Measurements from ENCODE around the gene COPZ2.
"Not testable (repeated sequence)": the region's sequence is repeated elsewhere in the genome, so short reads cannot be mapped to it uniquely, and the experiment has no call there.

COPZ2 gene

DNA sequence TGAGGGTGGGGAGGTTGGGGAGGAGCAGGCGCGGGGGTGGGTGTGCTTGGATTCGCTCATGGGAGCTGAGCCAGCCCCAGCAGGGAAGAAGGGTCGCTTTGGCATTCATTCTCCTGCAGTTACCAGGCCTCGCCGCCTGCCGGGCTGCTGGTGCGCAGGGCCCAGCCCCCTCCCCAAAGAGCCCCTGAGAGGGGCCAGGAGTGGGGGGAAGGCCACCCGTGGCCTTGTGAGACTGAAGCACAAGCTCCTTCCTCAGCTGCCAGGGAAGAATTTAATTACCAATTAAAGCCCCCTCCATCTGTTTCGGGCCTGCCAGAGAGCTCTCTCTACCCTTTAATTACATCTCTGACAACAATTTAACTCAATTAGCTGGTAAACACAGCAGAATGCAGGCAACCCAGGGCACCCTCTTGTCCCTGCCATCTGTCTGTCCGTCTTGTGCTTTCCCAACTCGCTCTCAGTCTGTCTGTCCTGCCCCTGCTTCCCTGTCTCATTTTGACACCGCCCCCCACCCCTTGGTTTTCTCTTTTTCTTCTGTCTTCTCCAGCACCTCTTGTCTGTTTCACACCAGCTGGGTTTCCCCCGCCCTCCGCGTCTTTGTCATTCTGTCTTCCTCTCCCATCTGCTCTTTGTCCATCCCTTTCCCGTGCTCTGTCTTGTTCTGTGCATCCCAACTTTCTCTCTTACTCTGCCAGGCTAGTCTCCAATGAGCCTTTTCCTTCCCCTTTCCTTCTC, 34.0 kb downstream of the COPZ2 start:
- DNase-seq = no peak

DNA sequence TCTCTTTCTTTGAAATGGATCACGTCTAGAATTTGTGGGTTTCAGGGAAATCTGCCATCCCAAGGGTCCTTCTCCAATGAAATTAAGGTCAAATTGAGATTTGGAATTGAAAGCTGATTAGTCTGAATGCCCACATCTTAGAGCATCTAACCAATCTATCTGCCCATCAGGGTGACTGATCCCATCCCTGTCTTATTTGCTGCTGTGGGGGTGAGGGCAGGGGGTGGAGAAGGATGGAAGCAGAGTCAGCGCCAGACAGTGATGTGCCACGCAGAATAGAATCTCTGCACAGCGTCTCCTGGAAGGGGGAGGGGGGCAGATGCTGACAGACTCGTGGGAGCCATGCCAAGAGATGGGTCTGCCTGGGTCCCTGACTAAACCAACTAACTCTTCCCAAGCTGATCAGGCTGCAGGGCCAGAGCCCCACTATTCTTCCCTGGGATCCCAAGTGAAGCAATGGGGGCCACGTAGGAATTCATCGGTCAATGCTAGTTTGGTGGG, 34.6 kb downstream of the COPZ2 start:
- no peak for DNase-seq

DNA sequence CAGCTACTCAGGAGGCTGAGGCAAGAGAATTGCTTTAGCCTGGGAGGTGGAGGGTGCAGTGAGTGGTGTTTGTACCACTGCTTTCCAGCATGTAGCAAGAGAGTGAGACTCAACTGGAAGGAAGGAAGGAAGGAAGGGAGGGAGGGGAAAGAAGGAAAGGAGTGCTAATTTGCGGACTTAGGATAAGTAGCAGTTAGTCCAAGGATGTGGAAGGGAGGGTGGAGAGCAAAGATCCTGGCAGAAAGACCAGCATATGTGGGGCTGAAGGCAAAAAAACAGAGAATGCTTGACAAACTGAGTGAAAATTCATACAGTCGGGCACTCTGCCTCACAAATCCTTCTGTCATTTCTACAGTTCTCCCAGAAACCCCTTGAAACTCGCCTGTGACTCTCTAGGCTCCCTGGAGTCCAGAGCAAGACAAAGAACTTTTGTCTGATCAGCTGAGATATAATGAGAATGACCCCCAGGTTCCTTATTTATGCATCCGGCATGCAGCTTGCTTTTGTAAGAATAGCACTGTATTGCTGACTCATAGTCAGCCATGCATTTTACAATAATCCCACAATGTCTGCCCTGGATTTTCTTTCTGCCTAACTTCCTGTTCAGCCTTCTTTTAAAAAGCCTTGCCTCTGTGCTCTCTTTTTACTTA, 35.2 kb downstream of the COPZ2 start:
- no peak for DNase-seq

DNA sequence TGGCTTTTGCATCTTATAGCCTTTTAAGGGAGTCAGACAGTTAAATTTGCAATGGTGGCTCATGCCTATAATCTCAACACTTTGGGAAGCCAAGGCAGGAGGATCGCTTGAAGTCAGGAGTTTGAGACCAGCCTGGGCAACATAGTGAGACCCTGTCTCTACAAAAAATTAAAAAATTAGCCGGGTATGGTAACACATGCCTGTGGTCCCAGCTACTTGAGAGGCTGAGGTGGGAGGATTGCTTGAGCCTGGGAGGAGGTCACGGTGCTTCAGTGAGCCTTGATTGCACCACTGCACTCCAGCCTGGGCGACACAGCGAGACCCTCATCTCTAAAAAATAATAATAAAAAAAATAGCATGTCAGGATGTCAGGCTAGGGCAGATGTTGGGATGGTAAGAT, 35.9 kb downstream of the COPZ2 start:
- DNase-seq = not testable (repeated sequence)

DNA sequence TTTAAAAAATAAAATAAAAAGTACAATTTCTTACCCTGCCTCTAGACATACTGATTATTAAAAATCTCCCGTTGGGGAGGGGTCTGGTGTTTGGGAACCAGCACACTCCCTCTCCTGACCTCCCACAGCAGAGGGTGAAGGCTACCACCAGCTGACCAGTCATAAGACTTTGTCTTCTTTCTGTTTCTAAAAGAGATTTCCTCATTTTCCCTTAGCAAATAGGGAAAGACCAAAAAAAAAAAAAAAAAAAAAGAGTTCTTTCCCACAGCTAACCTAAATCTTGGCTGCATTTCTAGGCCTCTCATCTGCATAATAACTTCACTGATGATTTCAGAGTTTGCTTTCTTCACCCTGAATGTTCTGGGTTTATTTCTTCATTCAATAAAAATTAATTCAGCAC, 36.4 kb downstream of the COPZ2 start:
- DNase-seq = no peak

DNA sequence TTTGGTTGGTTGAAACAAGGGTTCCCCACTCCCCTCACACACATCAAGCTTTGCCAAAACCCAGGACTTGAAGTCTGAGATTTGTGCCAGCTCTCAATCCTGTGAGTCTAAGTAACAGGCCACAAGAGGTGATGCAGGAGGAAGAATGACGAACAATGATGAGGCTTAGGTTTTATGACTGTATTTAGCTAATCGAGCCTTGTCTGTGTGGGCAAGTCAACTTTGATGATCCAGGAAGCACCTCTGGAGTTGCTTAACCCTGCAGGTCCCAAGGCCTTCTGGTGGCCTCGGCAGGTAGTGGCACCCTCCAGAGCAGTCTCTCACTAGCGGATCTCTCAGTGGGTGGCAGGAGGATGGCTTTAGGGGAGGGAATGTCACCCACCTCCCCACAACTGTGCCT, 38.0 kb downstream of the COPZ2 start:
- no peak for DNase-seq

DNA sequence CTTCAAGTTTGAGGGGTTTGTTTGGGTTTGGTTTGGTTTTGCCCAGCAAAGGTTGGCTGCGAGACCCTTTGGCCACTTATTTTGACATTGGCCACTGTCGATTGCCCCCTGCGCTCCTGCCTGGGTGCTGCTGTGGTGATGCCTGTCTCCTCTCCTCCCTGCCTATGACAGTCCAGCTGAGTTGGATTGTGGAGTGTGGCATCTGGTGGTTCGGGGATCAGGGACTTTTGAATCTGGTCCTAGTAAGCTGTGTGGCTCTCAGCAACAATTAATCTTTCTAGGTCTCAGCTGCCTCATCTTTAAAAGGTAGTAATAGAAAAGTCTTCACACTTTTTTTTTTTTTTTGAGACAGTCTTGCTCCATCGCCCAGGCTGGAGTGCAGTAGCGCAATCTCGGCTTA, 39.6 kb downstream of the COPZ2 start:
- no peak for DNase-seq

DNA sequence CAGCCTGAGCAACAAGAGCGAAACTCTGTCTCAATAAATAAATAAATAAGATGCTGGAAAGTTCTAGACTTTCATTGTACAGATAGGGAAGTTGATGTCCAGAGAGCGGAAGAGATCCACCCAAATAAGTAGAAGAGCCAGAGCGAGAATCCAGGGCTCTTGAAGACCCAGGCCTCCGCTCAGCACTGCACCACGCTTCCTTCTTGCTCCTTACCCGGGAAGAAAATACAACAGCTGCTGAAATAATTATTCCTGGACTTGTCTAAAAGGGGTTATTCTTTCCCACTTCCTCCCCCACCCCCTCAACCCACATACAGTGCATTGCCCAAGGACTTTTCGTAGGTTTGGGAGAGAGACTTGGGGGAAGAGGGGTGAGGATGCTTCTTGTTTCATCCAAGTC, 40.0 kb downstream of the COPZ2 start:
- no peak for DNase-seq

DNA sequence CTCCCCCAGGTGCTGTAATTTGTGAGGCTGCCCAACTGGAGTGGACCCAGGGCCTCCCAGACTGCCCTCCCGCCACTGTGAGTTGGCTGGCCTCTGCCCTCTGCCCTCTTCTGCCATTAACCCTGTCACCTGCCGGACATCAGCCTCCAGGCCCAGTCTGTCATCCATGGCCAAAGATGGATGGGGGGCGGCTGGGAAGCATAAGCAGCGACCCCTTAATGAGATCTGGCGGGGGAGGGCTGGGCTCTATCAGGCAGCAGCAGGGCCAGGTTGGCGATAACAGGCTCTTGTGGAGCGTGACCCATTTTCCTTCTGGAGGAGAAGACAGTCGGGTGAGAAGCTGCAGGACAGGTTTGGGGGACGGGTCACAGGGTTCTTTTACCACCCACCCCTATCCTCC, 41.4 kb downstream of the COPZ2 start:
- DNase-seq = no peak

DNA sequence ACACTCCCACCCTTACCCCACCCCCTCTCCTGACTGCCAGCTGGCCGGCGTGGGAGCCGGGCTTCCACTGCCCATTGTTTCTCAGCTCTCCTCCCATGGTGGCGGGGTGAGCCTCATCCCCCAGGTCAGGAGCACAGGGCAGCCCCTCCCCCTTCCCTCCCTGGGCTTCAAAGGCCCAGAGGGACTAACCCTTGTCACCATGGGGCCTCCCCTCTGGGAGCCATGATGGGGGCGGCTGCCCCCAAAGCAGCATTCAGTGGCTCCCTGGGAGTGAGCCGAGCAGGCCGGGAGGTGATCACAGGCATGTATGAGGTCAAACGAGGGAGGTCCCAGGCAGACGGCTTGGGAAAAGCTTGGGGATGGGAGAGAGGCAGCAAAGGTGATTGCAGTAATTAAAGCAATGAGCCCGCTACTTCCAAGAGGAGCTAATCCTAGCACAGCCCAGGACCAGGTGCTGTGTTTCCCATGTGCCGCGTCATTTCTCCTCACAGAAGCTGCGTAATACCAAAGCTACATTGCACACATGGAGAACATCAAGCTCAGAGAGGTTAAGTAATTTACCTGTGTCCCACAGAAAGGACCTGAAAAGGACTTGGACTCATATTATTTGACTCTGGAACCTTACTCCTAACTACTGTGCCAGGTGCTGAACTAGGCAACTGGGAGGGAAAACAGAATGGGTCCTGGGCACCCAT, 42.2 kb downstream of the COPZ2 start:
- no peak for DNase-seq

DNA sequence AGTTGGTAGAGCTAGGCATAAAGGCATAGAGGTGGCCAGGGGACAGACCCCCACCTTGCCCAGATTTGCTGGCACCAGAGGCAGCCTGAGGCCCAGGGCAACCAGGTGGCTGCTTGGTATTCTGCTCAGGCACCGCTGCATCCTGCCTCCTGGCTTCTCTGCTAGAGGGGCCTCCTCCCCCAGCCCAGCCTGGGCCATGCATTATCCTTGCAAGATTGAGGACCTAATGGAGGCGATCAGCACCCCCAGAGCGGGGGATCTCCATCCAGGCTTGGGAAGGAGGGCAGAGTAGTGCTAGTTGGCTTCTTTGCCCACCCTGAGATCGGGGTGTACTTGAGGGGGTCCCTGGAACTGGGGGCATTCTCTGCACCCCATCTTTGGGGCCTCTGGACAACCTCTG, 42.9 kb downstream of the COPZ2 start:
- DNase-seq = no peak

DNA sequence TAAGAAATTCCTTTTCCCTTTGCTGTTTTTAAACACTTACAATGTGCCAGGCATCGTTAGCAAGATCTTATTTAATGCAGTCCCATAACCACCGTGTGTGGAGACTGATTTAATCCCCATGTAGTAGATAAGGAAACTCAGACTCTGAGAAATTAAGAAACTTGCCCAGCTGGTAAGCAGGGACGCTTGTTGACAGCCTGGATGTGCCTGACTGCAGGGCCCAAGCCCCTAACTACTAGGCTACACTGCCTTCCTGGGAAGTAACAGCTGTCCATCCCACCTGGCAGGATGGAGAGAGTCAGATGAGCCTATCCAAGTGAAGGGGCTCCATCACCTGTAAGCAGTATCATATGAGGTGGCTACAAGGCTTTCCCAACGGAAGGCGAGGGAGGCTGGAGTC, 43.6 kb downstream of the COPZ2 start:
- DNase-seq = no peak

DNA sequence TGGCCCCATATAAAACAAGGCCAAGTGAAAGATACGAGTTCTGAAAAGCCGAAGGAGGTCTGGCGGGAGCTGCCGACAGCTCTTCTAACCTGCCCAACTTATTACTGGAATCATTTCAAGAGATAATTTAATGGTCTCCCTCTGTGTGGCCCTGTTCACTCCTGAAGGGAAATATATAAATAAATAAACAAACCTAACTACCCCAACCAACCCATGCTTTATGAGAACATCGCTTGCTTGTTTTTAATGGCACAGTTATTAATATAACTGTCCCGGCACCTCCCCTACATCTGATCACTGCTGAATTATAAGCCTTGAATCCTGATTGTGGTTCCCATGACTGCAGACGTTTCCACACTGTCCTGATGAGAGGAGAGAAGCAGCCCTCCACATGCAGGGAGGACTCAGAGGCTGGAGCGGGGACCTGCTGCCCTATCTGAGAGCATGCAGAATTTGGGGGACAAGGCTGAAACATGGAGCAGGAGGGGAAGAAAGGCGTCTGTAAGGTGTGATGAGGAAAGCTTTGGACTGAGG, 44.5 kb downstream of the COPZ2 start:
- DNase-seq = no peak

DNA sequence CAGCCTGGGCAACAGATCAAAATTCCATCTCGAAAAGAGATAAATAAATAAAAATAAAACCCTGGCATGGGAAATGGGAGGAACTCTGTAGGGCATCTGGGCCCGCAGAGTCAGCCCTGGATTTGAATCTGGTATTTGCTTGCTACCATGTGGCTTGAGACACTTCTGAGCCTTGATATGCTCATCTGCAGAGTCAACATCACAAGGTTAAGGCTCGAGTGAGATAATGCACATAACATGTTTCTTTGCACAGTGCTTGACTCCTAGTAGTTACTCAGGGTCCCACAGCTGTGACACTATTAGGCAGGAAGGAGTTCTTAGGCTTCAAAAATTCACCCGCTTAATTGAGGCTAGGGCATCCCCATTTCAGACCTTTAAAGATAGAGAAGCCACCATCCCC, 45.4 kb downstream of the COPZ2 start:
- DNase-seq = no peak

DNA sequence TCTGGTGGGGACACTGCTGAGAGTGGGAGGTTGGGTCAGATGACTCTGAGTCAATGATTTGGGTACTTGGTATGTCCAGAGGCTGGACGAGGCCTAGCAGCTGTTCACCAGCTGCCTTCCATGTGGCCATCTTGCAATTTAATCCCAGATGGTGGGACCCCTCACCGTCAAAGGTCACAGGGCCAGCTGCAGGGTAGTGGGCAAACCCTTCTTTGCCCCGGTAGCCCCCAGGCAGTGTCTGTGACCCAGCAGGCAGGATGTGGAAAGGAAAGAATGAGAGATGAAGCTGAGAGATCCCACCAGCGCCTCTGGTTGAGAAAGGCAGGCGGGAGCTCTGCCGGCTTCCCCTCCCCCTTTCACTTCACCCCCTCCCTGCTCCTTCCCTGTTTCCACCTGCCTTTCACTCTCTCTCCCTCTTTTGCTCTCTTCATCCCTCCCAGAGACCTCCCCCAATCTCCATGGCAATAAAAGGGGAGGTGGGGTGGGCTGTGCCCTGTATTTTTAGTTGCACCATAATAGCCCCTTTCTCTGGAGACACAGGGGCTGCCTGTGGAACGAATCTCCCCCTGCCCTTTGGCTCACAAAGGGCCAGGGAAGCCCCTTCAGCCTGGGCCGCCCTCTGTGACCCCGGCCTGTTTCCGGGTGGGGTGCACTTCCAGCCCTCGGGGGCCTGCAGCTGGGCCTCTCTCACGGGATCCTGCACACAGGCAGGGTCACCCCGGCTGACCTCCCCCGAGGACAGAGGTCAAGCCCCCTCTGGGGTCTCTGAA, 46.5 kb downstream of the COPZ2 start:
- DNase-seq = no peak

DNA sequence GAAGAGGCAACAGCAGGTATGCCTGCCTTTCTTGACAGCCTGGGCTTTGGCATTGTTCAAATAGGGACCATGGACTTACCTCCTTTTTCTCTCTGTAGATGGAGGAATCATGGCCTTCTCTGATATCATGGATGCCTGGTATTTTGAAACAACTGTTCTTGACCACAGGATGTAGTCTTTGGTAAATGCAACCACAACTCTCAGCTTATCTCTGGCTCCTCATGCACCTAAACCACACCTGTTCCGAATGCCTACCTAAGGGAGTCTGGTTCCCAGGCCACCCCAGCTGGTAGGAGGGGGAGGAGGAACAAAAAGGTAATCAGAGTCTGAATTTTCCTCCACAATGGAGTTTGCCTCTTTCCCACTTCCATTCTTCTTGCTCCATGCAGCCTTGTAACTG, 47.9 kb downstream of the COPZ2 start:
- DNase-seq = no peak

DNA sequence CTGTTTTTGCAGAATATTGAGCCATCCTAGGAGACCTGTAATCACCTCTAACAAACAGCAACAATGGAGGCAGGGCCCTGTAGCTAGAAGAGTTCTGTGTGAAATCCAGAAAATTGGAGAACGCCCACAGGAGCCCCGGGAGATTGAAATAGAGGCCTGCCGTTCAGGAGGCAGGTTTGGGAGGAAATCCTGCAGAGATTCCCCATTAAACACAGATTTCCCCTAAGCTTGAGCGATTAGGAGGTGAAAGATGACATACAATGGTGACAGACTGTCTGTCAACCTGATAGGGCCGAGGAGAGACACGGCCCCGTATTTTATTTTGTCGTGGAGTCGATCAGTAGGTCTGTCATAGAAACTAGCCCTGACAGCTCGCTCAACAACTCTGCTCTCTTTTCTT, 48.4 kb downstream of the COPZ2 start:
- no peak for DNase-seq

DNA sequence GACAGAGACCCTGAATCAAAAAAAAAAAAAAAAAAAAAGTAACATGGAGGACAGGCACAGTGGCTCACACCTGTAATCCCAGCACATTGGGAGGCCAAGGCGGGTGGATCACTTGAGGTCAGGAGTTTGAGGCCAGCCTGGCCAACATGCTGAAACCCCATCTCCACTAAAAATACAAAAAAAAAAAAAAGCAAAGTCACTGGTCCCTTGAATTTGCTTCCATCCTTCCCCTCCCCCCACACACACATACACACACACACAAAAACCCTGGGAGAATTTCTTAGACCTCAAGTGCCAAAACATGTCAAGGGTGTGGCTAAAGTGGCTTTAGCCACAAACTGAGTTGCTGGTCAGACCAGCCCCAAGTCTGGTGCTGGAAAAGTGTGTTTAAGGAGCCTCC, 49.2 kb downstream of the COPZ2 start:
- not testable (repeated sequence) for DNase-seq

DNA sequence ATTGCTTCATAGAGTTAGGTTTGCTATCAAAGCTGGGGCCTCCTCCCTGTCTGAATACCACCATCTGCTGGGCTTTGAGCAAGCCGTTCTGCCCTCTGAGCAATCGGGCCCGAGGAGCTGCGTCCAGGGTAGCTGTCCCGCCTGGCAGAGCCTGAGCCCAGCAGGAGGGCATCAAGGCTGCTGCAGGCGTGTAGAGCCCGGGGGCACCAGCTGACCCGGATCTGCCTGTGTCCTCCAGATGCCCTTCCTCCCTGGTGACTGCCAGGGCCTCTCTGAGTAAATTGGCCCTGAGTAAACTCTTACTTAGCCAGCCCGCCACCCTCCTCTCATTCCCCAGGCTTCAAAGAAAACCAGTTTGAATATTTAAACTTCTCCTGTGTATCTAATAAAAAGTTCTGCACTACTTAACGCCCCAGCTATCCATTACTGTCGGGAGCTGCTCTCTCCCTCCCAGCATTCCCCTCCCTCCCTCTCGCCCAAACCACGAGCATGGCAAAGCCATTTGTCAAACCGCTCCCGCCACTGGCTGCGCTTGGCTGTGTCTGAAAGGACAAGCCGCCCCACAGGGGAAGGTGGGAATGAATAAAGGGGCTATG, 50.3 kb downstream of the COPZ2 start:
- no peak for DNase-seq

DNA sequence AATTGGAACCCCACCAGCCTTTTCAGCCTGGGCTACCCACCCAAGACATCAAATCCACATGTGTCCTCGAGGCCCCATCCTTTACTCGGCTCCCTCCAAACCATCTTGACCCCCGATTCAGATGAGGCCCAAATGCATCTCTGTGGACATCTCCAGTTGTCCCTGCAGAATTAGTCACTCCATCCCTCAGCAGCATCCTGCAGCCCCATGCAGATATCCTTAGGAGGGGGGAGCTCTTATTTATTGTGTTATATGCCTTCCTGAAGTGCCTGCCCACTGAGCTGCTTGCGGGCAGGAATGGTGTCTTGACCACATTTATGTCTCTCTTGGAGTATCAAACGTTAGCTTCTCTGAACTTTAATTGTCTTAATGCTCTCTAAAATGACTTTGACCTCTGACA, 51.1 kb downstream of the COPZ2 start:
- DNase-seq = no peak

DNA sequence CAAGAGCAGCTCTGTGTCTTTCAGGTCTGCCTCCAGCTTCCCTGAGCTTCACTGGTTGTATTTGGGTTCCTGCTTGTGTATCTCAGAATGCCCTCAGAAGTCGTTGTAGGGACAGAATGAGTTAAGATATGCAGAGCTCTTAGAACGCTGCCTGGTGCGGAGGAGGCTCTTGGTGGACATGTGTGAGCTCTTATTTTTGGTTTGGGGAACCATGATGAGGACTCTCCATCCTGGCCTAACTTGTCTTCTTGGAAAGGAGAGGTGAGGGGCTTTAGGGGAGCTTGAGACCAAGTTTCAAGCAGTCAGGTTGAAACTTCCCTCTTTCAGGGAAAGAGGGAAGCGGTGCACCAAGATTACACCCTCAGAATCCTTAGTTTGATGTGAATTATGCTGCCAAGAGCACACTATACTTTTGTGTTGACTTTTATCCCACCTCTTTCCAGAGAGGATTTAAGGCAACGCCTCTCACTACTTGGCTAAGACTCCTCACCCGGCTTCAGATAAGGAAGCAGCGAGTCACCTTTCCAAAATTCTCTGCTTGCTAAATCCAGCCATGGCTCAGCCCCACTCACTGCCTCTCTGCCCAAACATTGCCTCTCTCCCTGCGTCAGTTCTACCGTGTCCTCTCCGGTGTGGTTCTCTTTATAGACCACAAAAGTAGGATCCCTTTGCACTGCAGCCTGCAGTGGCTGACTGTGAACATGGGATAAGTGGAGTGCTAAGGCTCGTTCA, 53.9 kb downstream of the COPZ2 start:
- no peak for DNase-seq
